Measurements from ENCODE around the gene FAM131C.

FAM131C gene

DNA sequence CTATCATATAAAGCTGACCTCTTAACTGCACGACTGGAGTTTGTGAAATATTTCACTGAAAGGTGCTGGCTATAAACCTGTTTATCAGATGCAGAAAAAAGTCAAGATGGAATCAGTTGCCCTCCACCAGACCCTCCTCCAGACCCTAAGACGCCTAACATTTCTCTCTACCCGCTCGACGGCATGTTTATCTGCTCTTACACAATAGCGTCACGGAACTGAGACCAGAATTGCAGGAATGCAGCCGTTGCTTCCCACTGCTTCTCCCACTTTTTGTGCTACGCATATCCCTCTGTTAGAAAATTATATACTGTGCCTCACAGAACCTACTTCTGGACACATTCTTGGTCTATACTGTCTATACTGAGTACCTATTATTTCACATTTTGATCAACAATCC, 28.2 kb upstream of the FAM131C start:
- no peak overlapping the region for H3K4me2 ChIP-seq (ENCODE audit: low read length)
- H2AFZ ChIP-seq (ENCODE audit: low read depth, low read length) = no peak overlapping the region
- no peak overlapping the region for H3K4me3 ChIP-seq (ENCODE audit: low read length)
- H3K79me2 ChIP-seq (ENCODE audit: low read length) = no peaks in the 10 kb centered on the region
- H3K36me3 ChIP-seq (replicated peaks; ENCODE audit: low read depth, low read length) = no peaks in the 10 kb centered on the region
- H4K20me1 ChIP-seq (ENCODE audit: insufficient read depth, low read length) = no peaks in the 10 kb centered on the region
- TF ChIP-seq CTCF (IDR thresholded peaks at IDR 0.05; ENCODE audit: low read depth, low read length) = no peak
- TF ChIP-seq EZH2phosphoT487 (IDR thresholded peaks at IDR 0.05; ENCODE audit: low read depth) = no peak
- H3K4me1 ChIP-seq (ENCODE audit: low read length) = no peaks in the 10 kb centered on the region
- H3K9ac ChIP-seq (ENCODE audit: low read length) = no peak overlapping the region
- H3K27me3 ChIP-seq (ENCODE audit: low read depth, low read length) = no peaks in the 10 kb centered on the region; the same call in 1 of the 2 replicates
- H3K27ac ChIP-seq (ENCODE audit: low read length) = no peak overlapping the region
- no peaks in the 10 kb centered on the region for H3K9me3 ChIP-seq (ENCODE audit: insufficient read depth, low read length)

- TF ChIP-seq CTCF (IDR thresholded peaks at IDR 0.05; ENCODE audit: low read depth, low read length) (no peak), EZH2phosphoT487 (IDR thresholded peaks at IDR 0.05; ENCODE audit: low read depth) (no peak)
- Histone ChIP-seq H3K4me3 (ENCODE audit: low read length) (no peak overlapping the region), H3K9me3 (ENCODE audit: insufficient read depth, low read length) (no peaks in the 10 kb centered on the region), H3K9ac (ENCODE audit: low read length) (no peak overlapping the region), H3K79me2 (ENCODE audit: low read length) (no peaks in the 10 kb centered on the region), H3K36me3 (replicated peaks; ENCODE audit: low read depth, low read length) (no peaks in the 10 kb centered on the region), H3K4me2 (ENCODE audit: low read length) (no peak overlapping the region), H3K27ac (ENCODE audit: low read length) (no peak overlapping the region), H2AFZ (ENCODE audit: low read depth, low read length) (no peak overlapping the region), H3K27me3 (ENCODE audit: low read depth, low read length) (no peaks in the 10 kb centered on the region; the same call in 1 of the 2 replicates), H3K4me1 (ENCODE audit: low read length) (no peaks in the 10 kb centered on the region), H4K20me1 (ENCODE audit: insufficient read depth, low read length) (no peaks in the 10 kb centered on the region)
These were observed 26.0 kb upstream of the FAM131C start for GRCh38 chr1:16099412-16099811.

- H3K36me3 ChIP-seq (replicated peaks; ENCODE audit: low read depth, low read length) = no peaks in the 10 kb centered on the region
- H3K4me3 ChIP-seq (ENCODE audit: low read length) = no peak overlapping the region
- H3K9ac ChIP-seq (ENCODE audit: low read length) = no peak overlapping the region
- H3K27me3 ChIP-seq (ENCODE audit: low read depth, low read length) = no peaks in the 10 kb centered on the region
- no peak for TF ChIP-seq CTCF (IDR thresholded peaks at IDR 0.05; ENCODE audit: low read depth, low read length)
- TF ChIP-seq EZH2phosphoT487 (IDR thresholded peaks at IDR 0.05; ENCODE audit: low read depth) = no peak
- peaks cover under 1% of the 10 kb centered on the region for H3K4me1 ChIP-seq (ENCODE audit: low read length)
- no peaks in the 10 kb centered on the region for H3K9me3 ChIP-seq (ENCODE audit: insufficient read depth, low read length)
- H3K27ac ChIP-seq (ENCODE audit: low read length) = no peak overlapping the region
- no peak overlapping the region for H2AFZ ChIP-seq (ENCODE audit: low read depth, low read length)
- H3K79me2 ChIP-seq (ENCODE audit: low read length) = no peaks in the 10 kb centered on the region
- no peaks in the 10 kb centered on the region for H4K20me1 ChIP-seq (ENCODE audit: insufficient read depth, low read length)
- no peak overlapping the region for H3K4me2 ChIP-seq (ENCODE audit: low read length)
These were observed 22.0 kb upstream of the FAM131C start for GRCh38 chr1:16095447-16095846.

DNA sequence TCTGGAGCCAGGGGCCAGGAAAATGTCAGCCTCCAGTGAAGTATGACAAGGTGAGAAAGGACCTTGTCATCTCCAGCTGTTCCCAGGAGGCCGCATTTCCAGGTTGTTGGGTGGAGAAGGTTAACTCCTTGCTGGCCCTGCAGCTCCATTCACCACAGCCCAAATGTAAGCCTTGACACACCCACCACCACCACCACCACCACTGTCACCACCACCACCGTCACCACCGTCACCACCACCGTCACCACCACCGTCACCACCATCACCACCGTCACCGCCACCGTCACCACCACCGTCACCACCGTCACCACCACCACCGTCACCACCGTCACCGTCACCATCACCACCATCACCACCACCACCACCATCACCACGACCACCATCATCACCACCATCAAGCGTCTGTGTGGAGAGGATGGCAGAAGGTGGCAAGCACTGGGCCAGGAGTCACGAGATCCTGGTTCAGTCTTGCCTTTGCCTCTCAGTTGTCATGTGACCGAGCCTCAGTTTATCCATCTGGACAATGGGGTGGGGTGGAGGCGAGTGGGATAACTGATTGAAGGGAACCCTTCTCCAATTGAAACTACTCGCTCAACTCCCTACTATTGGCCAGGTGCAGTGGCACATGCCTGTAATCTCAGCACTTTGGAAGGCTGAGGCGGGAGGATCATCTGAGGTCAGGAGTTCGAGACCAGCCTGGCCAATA, 21.2 kb upstream of the FAM131C start:
- H3K79me2 ChIP-seq (ENCODE audit: low read length) = no peaks in the 10 kb centered on the region
- H2AFZ ChIP-seq (ENCODE audit: low read depth, low read length) = no peak overlapping the region
- H3K36me3 ChIP-seq (replicated peaks; ENCODE audit: low read depth, low read length) = no peaks in the 10 kb centered on the region
- no peak overlapping the region for H3K4me3 ChIP-seq (ENCODE audit: low read length)
- H3K9ac ChIP-seq (ENCODE audit: low read length) = no peak overlapping the region
- H4K20me1 ChIP-seq (ENCODE audit: insufficient read depth, low read length) = no peaks in the 10 kb centered on the region
- H3K9me3 ChIP-seq (ENCODE audit: insufficient read depth, low read length) = no peaks in the 10 kb centered on the region
- peaks cover 8% of the 10 kb centered on the region for H3K4me1 ChIP-seq (ENCODE audit: low read length)
- H3K27me3 ChIP-seq (ENCODE audit: low read depth, low read length) = no peaks in the 10 kb centered on the region
- H3K4me2 ChIP-seq (ENCODE audit: low read length) = no peak overlapping the region
- TF ChIP-seq EZH2phosphoT487 (IDR thresholded peaks at IDR 0.05; ENCODE audit: low read depth) (no peak), CTCF (IDR thresholded peaks at IDR 0.05; ENCODE audit: low read depth, low read length) (no peak)
- H3K27ac ChIP-seq (ENCODE audit: low read length) = no peak overlapping the region

Data from OCI-LY3 (cell line).